Measurements from ENCODE around the gene SPOPL.

SPOPL gene

GRCh38 chr2:138601458-138602165 is 100.0 kb downstream of the SPOPL start:
- DNase-seq (ENCODE audit: low read depth): no peak

DNA sequence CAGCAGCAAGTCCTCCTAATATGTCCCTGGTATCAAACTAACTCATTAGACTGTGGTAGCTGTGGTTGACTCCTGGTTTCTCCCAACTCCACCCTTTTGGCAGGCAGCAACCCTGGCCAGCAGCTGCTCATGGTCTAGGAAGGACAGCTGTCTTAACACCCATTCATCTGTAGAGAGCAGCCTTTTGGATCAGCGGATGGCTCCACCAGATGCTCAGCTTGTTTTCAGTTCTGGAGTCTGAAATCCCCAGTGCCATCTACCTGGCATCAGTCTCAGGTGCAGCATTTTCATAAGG is 100.5 kb downstream of the SPOPL start:
- DNase-seq (ENCODE audit: low read depth): no peak

DNA sequence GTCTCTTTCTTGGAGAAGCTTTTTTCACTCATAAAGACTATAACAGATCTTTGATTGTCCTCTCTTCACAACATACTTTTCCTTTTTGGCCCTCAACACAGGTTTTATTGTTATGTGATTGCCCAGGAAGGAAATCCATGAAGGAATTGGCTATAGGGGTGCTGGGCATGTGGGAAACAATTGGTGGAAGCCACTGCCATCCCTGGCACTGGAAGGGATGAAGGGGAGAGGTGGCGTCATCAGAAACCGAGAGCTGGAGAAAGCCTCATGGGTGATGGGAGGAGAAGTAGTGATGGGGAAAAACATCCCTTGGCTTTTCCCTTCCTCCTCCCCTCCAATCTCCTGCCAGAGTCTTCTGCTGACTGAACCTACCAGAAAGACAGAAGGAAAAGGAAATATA is 106.2 kb downstream of the SPOPL start:
- DNase-seq (ENCODE audit: low read depth): no peak

- DNase-seq (ENCODE audit: low read depth): no peak
Observed at GRCh38 chr2:138609446-138609845, 107.9 kb downstream of the SPOPL start.

- DNase-seq (ENCODE audit: low read depth): no peak
Observed at GRCh38 chr2:138610201-138610953, 108.8 kb downstream of the SPOPL start.

- DNase-seq (ENCODE audit: low read depth): peak; percentile 54
Observed at GRCh38 chr2:138615257-138615656, 113.7 kb downstream of the SPOPL start.

DNA sequence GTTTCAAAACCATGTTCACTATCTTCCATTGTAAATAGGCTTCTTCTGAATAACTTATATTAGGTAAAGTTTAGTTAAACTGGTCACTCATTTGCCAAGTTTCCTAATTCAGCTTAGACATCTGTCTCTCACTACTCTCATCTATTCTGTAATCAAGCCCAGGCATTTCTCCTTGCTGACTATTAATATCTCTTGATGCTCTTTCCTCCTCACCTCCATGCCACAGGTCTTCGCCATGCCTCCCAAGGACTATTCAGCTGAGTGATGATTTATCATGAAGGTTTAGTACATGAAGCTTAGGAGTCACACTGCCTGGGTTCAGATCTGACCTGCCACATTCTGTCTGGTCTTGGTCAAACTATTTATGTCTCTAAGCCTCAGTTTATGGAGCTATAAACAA is 115.5 kb downstream of the SPOPL start:
- DNase-seq (ENCODE audit: low read depth): no peak

DNA sequence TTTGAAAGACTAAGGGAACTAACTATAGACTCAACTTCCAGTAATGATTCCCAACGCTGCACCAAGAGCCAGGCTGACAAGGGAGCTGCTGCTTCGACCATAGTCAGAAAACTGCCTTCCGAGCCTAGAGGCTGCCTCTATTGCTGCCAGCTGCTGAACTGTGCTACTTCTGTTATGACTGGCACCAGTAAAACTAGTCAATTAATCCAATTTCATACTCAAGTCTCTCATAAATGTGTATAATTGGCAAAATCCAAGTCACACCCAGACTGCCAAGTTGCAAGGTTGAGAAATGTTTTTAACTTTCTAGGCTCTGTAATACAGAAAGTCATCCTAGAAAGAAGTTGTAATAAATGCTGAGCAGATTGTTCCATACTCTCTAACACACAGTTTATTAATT is 117.4 kb downstream of the SPOPL start:
- DNase-seq (ENCODE audit: low read depth): no peak

GRCh38 chr2:138620431-138620830 is 118.9 kb downstream of the SPOPL start:
- DNase-seq (ENCODE audit: low read depth): no peak

- no peak for DNase-seq (ENCODE audit: low read depth)
Observed at GRCh38 chr2:138621139-138621538, 119.6 kb downstream of the SPOPL start.

GRCh38 chr2:138622613-138623012 is 121.0 kb downstream of the SPOPL start:
- DNase-seq (ENCODE audit: low read depth): no peak
